ENCODE results near the gene COL12A1.

DNA sequence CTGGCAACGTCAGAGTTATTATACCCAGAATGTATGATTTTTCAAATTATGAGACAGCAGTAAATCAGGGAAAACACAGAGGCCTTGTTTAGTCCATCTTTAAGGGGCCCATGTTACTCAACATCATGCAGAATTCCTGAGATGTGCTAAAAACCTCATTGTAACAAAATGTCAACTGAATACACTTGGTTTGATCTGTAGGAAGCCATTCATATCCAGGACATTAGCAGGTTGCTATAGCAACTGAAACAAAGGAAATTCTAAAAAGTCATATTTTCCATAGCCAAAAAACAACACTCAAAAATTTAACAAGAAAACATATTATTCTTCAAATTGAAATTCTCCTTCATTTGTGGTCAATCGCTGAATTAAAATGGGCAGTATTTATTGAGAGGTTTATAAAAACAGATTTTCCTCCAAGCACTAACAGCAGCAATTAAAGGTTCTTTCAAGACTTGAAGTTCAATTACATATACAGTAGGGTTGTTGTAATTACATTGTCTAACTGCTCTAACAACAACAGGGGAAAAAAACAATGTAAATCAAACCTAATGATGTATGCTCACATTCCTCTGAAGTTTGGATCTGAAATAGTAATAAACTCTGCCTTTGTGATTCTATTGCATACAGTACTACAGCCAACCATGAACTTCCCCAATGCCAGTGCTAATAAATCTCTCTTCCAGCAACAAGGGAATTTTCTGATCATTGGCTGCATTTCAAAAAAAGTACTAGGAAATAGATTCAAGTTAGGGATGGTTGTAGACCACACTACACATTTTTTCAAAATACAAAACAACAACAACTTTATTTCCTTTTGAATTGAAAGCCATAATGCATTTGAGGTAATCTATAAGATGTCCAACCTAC, 34.9 kb downstream of the COL12A1 start:
- TF ChIP-seq, protein P1, sequence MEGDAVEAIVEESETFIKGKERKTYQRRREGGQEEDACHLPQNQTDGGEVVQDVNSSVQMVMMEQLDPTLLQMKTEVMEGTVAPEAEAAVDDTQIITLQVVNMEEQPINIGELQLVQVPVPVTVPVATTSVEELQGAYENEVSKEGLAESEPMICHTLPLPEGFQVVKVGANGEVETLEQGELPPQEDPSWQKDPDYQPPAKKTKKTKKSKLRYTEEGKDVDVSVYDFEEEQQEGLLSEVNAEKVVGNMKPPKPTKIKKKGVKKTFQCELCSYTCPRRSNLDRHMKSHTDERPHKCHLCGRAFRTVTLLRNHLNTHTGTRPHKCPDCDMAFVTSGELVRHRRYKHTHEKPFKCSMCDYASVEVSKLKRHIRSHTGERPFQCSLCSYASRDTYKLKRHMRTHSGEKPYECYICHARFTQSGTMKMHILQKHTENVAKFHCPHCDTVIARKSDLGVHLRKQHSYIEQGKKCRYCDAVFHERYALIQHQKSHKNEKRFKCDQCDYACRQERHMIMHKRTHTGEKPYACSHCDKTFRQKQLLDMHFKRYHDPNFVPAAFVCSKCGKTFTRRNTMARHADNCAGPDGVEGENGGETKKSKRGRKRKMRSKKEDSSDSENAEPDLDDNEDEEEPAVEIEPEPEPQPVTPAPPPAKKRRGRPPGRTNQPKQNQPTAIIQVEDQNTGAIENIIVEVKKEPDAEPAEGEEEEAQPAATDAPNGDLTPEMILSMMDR (conservative IDR thresholded peaks at IDR 0.05; ENCODE audit: low read length) = no peak
- TF ChIP-seq EZH2phosphoT487 (IDR thresholded peaks at IDR 0.05; ENCODE audit: borderline replicate concordance, low read depth, low read length) = no peak
